Astrocyte (in vitro differentiated cells and primary cell): ENCODE data around the gene NPHP4. TPM values are rescaled to one million over a fixed set of nuclear protein-coding genes. Genes with fewer than 3 reads are reported as not detected.

Source experiments
- DNase-seq: peaks from one replicate; pipeline ENCODE4 v3.0.0-alpha.2; 2010; ENCODE audit warnings: low read depth
- FAIRE-seq: peaks from 2 replicates; lab custom pipeline; 2011; peaks lifted over from hg19 to GRCh38; lab: Jason Lieb, UNC
- H2AFZ ChIP-seq: 2 replicates; pipeline ENCODE4 v1.6.0; 2012; ENCODE audit warnings: low read depth, low read length, inconsistent platforms
- H3K27ac ChIP-seq: 2 replicates; pipeline ENCODE4 v1.5.1; 2011; ENCODE audit warnings: low read depth, low read length, inconsistent platforms
- H3K27me3 ChIP-seq: 2 replicates; pipeline ENCODE4 v1.6.0; 2011; ENCODE audit warnings: low read length, inconsistent platforms; ENCODE audit not compliant: insufficient read depth
- H3K36me3 ChIP-seq: 2 replicates; pipeline ENCODE4 v1.5.1; 2011; ENCODE audit warnings: low read length, inconsistent platforms; ENCODE audit not compliant: insufficient read depth
- H3K4me1 ChIP-seq: 2 replicates; pipeline ENCODE4 v1.5.1; 2011; ENCODE audit warnings: low read length, inconsistent platforms; ENCODE audit not compliant: insufficient read depth
- H3K4me2 ChIP-seq: 2 replicates; pipeline ENCODE4 v1.6.0; 2012; ENCODE audit warnings: low read length, inconsistent platforms
- H3K4me3 ChIP-seq: 2 replicates; pipeline ENCODE4 v1.5.1; 2011; ENCODE audit warnings: low read depth, mild to moderate bottlenecking, low read length, inconsistent platforms; ENCODE audit not compliant: insufficient read depth
- H3K79me2 ChIP-seq: 2 replicates; pipeline ENCODE4 v1.6.0; 2012; ENCODE audit warnings: mild to moderate bottlenecking, low read length, inconsistent platforms; ENCODE audit not compliant: insufficient read depth
- H3K9ac ChIP-seq: 2 replicates; pipeline ENCODE4 v1.6.0; 2012; ENCODE audit warnings: mild to moderate bottlenecking, low read length, inconsistent platforms
- H3K9me3 ChIP-seq: 2 replicates; pipeline ENCODE4 v1.5.1; 2012; ENCODE audit warnings: low read depth, mild to moderate bottlenecking, low read length, inconsistent platforms; ENCODE audit not compliant: insufficient read depth
- H4K20me1 ChIP-seq: 2 replicates; pipeline ENCODE4 v1.6.0; 2012; ENCODE audit warnings: low read length, inconsistent platforms; ENCODE audit not compliant: insufficient read depth
- H3K27ac Mint-ChIP-seq: one replicate; pipeline ENCODE4 v1.8.0; 2021; ENCODE audit warnings: mild to moderate bottlenecking, mixed read lengths; ENCODE audit not compliant: unreplicated experiment
- H3K27me3 Mint-ChIP-seq: one replicate; pipeline ENCODE4 v1.8.0; 2021; ENCODE audit warnings: low read depth, mixed read lengths; ENCODE audit not compliant: unreplicated experiment
- H3K36me3 Mint-ChIP-seq: one replicate; pipeline ENCODE4 v1.8.0; 2021; ENCODE audit warnings: low read depth, mixed read lengths; ENCODE audit not compliant: unreplicated experiment
- H3K4me1 Mint-ChIP-seq: one replicate; pipeline ENCODE4 v1.8.0; 2021; ENCODE audit warnings: low read depth, mixed read lengths; ENCODE audit not compliant: unreplicated experiment
- H3K4me3 Mint-ChIP-seq: one replicate; pipeline ENCODE4 v1.8.0; 2021; ENCODE audit warnings: mild to moderate bottlenecking, moderate library complexity, mixed read lengths; ENCODE audit not compliant: unreplicated experiment
- H3K9me3 Mint-ChIP-seq: one replicate; pipeline ENCODE4 v1.8.0; 2021; ENCODE audit warnings: mild to moderate bottlenecking, mixed read lengths; ENCODE audit not compliant: unreplicated experiment
- CTCF ChIP-seq: IDR thresholded peaks from 2 replicates; pipeline ENCODE4 v1.5.1; 2011; ENCODE audit warnings: low read depth, mild to moderate bottlenecking, inconsistent platforms, low read length, moderate library complexity; ENCODE audit not compliant: insufficient read depth
- EZH2 ChIP-seq: IDR thresholded peaks from 2 replicates; pipeline ENCODE4 v1.6.1; 2012; ENCODE audit warnings: mild to moderate bottlenecking, low read length, inconsistent platforms; ENCODE audit not compliant: insufficient read depth
- total RNA-seq: library from RNA; stranded (reverse); gene quantifications from 2 replicates; pipeline ENCODE4 v1.2.1, GENCODE V29; 2021

NPHP4 gene
- total RNA-seq, 1 donor from 2014 or later: 8.4 TPM

- Histone ChIP-seq H2AFZ (no peak overlapping the region), H3K27me3 (no peaks in the 10 kb centered on the region), H3K4me1 (peaks cover 3% of the 10 kb centered on the region), H3K4me3 (no peak overlapping the region), H4K20me1 (no peaks in the 10 kb centered on the region), H3K79me2 (no peaks in the 10 kb centered on the region), H3K27ac (no peak overlapping the region), H3K36me3 (no peaks in the 10 kb centered on the region), H3K9ac (no peak overlapping the region), H3K4me2 (peak overlapping the region; percentile 6), H3K9me3 (no peaks in the 10 kb centered on the region)
- H3K9me3 Mint-ChIP-seq: no peaks in the 10 kb centered on the region
- no peak overlapping the region for H3K4me3 Mint-ChIP-seq
- TF ChIP-seq EZH2: no peak
- no peak for TF ChIP-seq CTCF
- peaks cover 3% of the 10 kb centered on the region for H3K4me1 Mint-ChIP-seq
- H3K36me3 Mint-ChIP-seq: peaks cover 2% of the 10 kb centered on the region
- H3K27ac Mint-ChIP-seq: no peak overlapping the region
- no peak for FAIRE-seq
- DNase-seq: peak; percentile 70
- peaks cover 27% of the 10 kb centered on the region for H3K27me3 Mint-ChIP-seq
Observed at GRCh38 chr1:6016191-6016865, 24.1 kb upstream of the NPHP4 start.

- no peaks in the 10 kb centered on the region for H3K27me3 ChIP-seq
- FAIRE-seq (no peak), DNase-seq (no peak)
- Mint-ChIP-seq H3K4me1 (peaks cover 5% of the 10 kb centered on the region), H3K9me3 (no peaks in the 10 kb centered on the region), H3K27ac (no peak overlapping the region), H3K4me3 (no peak overlapping the region), H3K27me3 (peaks cover 23% of the 10 kb centered on the region), H3K36me3 (peaks cover 2% of the 10 kb centered on the region)
- no peaks in the 10 kb centered on the region for H3K9me3 ChIP-seq
- H3K36me3 ChIP-seq: no peaks in the 10 kb centered on the region
- no peak overlapping the region for H2AFZ ChIP-seq
- H3K9ac ChIP-seq: no peak overlapping the region
- H3K27ac ChIP-seq: no peak overlapping the region
- H3K79me2 ChIP-seq: no peaks in the 10 kb centered on the region
- TF ChIP-seq CTCF: no peak
- no peak for TF ChIP-seq EZH2
- H4K20me1 ChIP-seq: no peaks in the 10 kb centered on the region
- H3K4me3 ChIP-seq: no peak overlapping the region
- H3K4me1 ChIP-seq: peaks cover 3% of the 10 kb centered on the region
- H3K4me2 ChIP-seq: no peak overlapping the region
Observed at GRCh38 chr1:6014130-6014999, 22.1 kb upstream of the NPHP4 start.
